Liver (tissue), 3 donors: ENCODE results near the gene TULP4.

Experiments
- EGR1 ChIP-seq, 2 donors: IDR thresholded peaks; 2 replicates each; pipeline ENCODE4 v1.6.1; 2016 to 2018; ENCODE audit warnings: antibody characterized with exemption in 2 of 2, low read depth in 2 of 2
- GABPA ChIP-seq, 2 donors: IDR thresholded peaks in 1 of 2; conservative IDR thresholded peaks in 1 of 2; 2 replicates each; pipeline ENCODE4 v1.6.1; 2016; ENCODE audit warnings: antibody characterized with exemption in 2 of 2, mild to moderate bottlenecking in 1 of 2, moderate library complexity in 1 of 2
- NR2F2 ChIP-seq: IDR thresholded peaks from 2 replicates; pipeline ENCODE4 v1.6.1; 2016; ENCODE audit warnings: antibody characterized with exemption
- SP1 ChIP-seq: IDR thresholded peaks from 2 replicates; pipeline ENCODE4 v1.6.1; 2018; ENCODE audit warnings: antibody characterized with exemption, mild to moderate bottlenecking
- TF ChIP-seq, protein P1 (sequence below): fragments of 150-350 bp; IDR thresholded peaks from 2 replicates; pipeline ENCODE4 v1.5.1; 2017; ENCODE audit warnings: improper control_type of control experiment, low read depth, low read length; ENCODE audit not compliant: missing input control
- TF ChIP-seq, protein P2 (sequence below): IDR thresholded peaks from 2 replicates; pipeline ENCODE4 v1.6.1; 2016; ENCODE audit warnings: antibody characterized with exemption
- donor health status: healthy.
- donor health status: healthy.

DNA sequence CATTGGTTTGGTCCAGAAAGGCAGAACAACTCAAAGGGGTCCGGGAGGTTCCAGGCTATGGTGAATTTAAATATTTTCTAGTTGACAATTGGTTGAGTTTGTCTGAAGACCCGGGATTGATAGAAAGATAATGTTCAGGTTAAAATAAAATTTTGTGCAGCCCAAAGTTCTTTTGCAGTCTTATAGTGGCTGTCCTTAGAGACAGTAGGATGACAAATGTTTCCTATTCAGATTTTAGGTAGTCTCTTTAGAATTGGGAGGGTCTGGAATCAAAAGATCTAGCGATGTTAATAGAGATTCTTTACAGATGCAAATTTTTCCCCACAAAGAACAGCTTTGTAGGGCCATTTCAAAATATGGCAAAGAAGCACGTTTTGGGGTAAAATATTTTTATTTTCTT lies 109.1 kb downstream of the TULP4 start:
- no peak for TF ChIP-seq GABPA (IDR thresholded peaks at IDR 0.05 in 1 of 2, conservative IDR thresholded peaks at IDR 0.05 in 1 of 2)
- TF ChIP-seq, protein P1, sequence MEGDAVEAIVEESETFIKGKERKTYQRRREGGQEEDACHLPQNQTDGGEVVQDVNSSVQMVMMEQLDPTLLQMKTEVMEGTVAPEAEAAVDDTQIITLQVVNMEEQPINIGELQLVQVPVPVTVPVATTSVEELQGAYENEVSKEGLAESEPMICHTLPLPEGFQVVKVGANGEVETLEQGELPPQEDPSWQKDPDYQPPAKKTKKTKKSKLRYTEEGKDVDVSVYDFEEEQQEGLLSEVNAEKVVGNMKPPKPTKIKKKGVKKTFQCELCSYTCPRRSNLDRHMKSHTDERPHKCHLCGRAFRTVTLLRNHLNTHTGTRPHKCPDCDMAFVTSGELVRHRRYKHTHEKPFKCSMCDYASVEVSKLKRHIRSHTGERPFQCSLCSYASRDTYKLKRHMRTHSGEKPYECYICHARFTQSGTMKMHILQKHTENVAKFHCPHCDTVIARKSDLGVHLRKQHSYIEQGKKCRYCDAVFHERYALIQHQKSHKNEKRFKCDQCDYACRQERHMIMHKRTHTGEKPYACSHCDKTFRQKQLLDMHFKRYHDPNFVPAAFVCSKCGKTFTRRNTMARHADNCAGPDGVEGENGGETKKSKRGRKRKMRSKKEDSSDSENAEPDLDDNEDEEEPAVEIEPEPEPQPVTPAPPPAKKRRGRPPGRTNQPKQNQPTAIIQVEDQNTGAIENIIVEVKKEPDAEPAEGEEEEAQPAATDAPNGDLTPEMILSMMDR: no peak
- no peak for TF ChIP-seq SP1
- TF ChIP-seq EGR1 (IDR thresholded peaks at IDR 0.05; ENCODE audit: low read depth in 2 of 2): no peak
- no peak for TF ChIP-seq NR2F2
- TF ChIP-seq, protein P2, sequence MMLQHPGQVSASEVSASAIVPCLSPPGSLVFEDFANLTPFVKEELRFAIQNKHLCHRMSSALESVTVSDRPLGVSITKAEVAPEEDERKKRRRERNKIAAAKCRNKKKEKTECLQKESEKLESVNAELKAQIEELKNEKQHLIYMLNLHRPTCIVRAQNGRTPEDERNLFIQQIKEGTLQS: no peak
